NCI-H1694 (cell line): ENCODE measurements around the gene BUD31.
"Not testable (repeated sequence)": the region's sequence is repeated elsewhere in the genome, so short reads cannot be mapped to it uniquely, and the experiment has no call there.

ENCODE experiments used
- DNase-seq: peaks from one replicate; lab custom pipeline; 2025; lab: John Stamatoyannopoulos, UW

Gene BUD31

GRCh38 chr7:99399597-99399996, 9.2 kb upstream of the BUD31 start:
- DNase-seq, result no peak

- no peak for DNase-seq
Measured at GRCh38 chr7:99402854-99403253, 5.9 kb upstream of the BUD31 start.

GRCh38 chr7:99403764-99404163, 5.0 kb upstream of the BUD31 start:
- DNase-seq, result no peak

- DNase-seq, result no peak
Measured at GRCh38 chr7:99404235-99404976, 4.4 kb upstream of the BUD31 start.

- no peak for DNase-seq
Measured at GRCh38 chr7:99404977-99405320, 3.8 kb upstream of the BUD31 start.

- DNase-seq, result no peak
Measured at GRCh38 chr7:99406557-99406956, 2.2 kb upstream of the BUD31 start.

- DNase-seq, result no peak
Measured at GRCh38 chr7:99407872-99408378, 844 bp upstream of the BUD31 start.

GRCh38 chr7:99409192-99409572, 413 bp downstream of the BUD31 start:
- no peak for DNase-seq

- no peak for DNase-seq
Measured at GRCh38 chr7:99409806-99410205, 1.0 kb downstream of the BUD31 start.

- DNase-seq, result no peak
Measured at GRCh38 chr7:99410635-99411034, 1.9 kb downstream of the BUD31 start.

GRCh38 chr7:99415513-99416127, 6.9 kb downstream of the BUD31 start:
- DNase-seq, result not testable (repeated sequence)

GRCh38 chr7:99418260-99418659, 9.5 kb downstream of the BUD31 start:
- no peak for DNase-seq

- no peak for DNase-seq
Measured at GRCh38 chr7:99419323-99420021, 10.7 kb downstream of the BUD31 start.

GRCh38 chr7:99420213-99420612, 11.4 kb downstream of the BUD31 start:
- DNase-seq, result no peak

GRCh38 chr7:99420986-99421385, 12.2 kb downstream of the BUD31 start:
- no peak for DNase-seq

GRCh38 chr7:99422186-99422585, 13.4 kb downstream of the BUD31 start:
- no peak for DNase-seq

GRCh38 chr7:99422625-99423024, 13.9 kb downstream of the BUD31 start:
- no peak for DNase-seq

GRCh38 chr7:99424932-99425730, 16.4 kb downstream of the BUD31 start:
- DNase-seq, result no peak

GRCh38 chr7:99428972-99429566, 20.3 kb downstream of the BUD31 start:
- no peak for DNase-seq

- no peak for DNase-seq
Measured at GRCh38 chr7:99429756-99430155, 21.0 kb downstream of the BUD31 start.

GRCh38 chr7:99431756-99432540, 23.2 kb downstream of the BUD31 start:
- not testable (repeated sequence) for DNase-seq
